H1 (cell line): Measurements from ENCODE around the gene CENPC. TPM values are rescaled to one million over a fixed set of nuclear protein-coding genes. Genes with fewer than 3 reads are reported as not detected.

ENCODE experiments used
- CTCF ChIA-PET: fragments of 300-600 bp; sonication (Branson Sonifier 250); formaldehyde crosslinking; loops from one replicate; lab custom pipeline; 2021; ENCODE audit not compliant: partially characterized antibody; lab: Charles Lee
- POLR2A ChIA-PET: fragments of 300-600 bp; sonication (Branson Sonifier 250); formaldehyde crosslinking; loops from one replicate; lab custom pipeline; 2021; ENCODE audit warnings: inconsistent platforms; ENCODE audit not compliant: partially characterized antibody; lab: Charles Lee
- DNase-seq, 2 experiments: peaks; one replicate each; pipeline versions ENCODE4 v3.0.0 to v3.0.0-alpha.2; 2010 to 2022; ENCODE audit warnings: low spot score in 2 of 2, low read depth in 1 of 2, mixed read lengths in 1 of 2
- FAIRE-seq: peaks from 2 replicates; lab custom pipeline; 2011; peaks lifted over from hg19 to GRCh38; lab: Jason Lieb, UNC
- H2AFZ ChIP-seq: 2 replicates; pipeline ENCODE4 v1.8.1; 2012; ENCODE audit warnings: low read length, inconsistent platforms
- H2AK5ac ChIP-seq: 2 replicates; pipeline ENCODE4 v1.6.1; 2013; ENCODE audit warnings: low read depth, low read length
- H2BK120ac ChIP-seq: replicated peaks from 2 replicates; pipeline ENCODE3; 2013; ENCODE audit warnings: low read depth, low read length, inconsistent platforms
- H2BK12ac ChIP-seq: 2 replicates; pipeline ENCODE4 v1.6.1; 2013; ENCODE audit warnings: low read depth, low read length
- H2BK15ac ChIP-seq: 2 replicates; pipeline ENCODE4 v1.6.1; 2013; ENCODE audit warnings: low read length
- H2BK20ac ChIP-seq: 2 replicates; pipeline ENCODE4 v1.6.1; 2013; ENCODE audit warnings: low read length
- H2BK5ac ChIP-seq: 2 replicates; pipeline ENCODE4 v1.6.1; 2013; ENCODE audit warnings: low read depth, low read length
- H3K14ac ChIP-seq: 2 replicates; pipeline ENCODE4 v1.6.1; 2013; ENCODE audit warnings: inconsistent platforms; ENCODE audit not compliant: insufficient read length
- H3K18ac ChIP-seq: 2 replicates; pipeline ENCODE4 v1.6.1; 2013; ENCODE audit warnings: low read length; ENCODE audit errors: extremely low read depth
- H3K23ac ChIP-seq: 2 replicates; pipeline ENCODE4 v1.6.1; 2013; ENCODE audit warnings: inconsistent platforms; ENCODE audit not compliant: insufficient read length
- H3K23me2 ChIP-seq: 2 replicates; pipeline ENCODE4 v1.6.1; 2013; ENCODE audit warnings: low read depth, low read length
- H3K27ac ChIP-seq: 2 replicates; pipeline ENCODE4 v1.6.1; 2011; ENCODE audit warnings: low read depth, low read length, inconsistent platforms
- H3K27me3 ChIP-seq, 4 experiments: replicated peaks in 1 of 4; 1 replicate in 1 of 4; 2 replicates in 3 of 4; pipeline versions ENCODE4 v1.6.1 to v1.8.1; 2011 to 2013; ENCODE audit warnings: low read length in 3 of 4, mild to moderate bottlenecking in 3 of 4, inconsistent platforms in 2 of 4, mixed read lengths in 2 of 4, moderate library complexity in 1 of 4; ENCODE audit not compliant: control insufficient read depth in 3 of 4, insufficient read depth in 3 of 4; ENCODE audit errors: extremely low read depth in 1 of 4
- H3K36me3 ChIP-seq, 4 experiments: 2 replicates each; pipeline versions ENCODE4 v1.6.1 to v1.8.1; 2011 to 2013; ENCODE audit warnings: mild to moderate bottlenecking in 4 of 4, low read length in 3 of 4, moderate library complexity in 2 of 4, control low read depth in 1 of 4, inconsistent platforms in 1 of 4; ENCODE audit not compliant: insufficient read depth in 4 of 4, control insufficient read depth in 2 of 4
- H3K4ac ChIP-seq: replicated peaks from 2 replicates; pipeline ENCODE3; 2013; ENCODE audit warnings: low read length, low read depth, mixed read lengths, inconsistent platforms; ENCODE audit not compliant: insufficient read length
- H3K4me1 ChIP-seq, 4 experiments: replicated peaks in 1 of 4; 1 replicate in 1 of 4; 2 replicates in 3 of 4; pipeline versions ENCODE4 v1.6.1 to v1.8.1; 2011 to 2013; ENCODE audit warnings: low read length in 3 of 4, inconsistent platforms in 2 of 4, mixed read lengths in 1 of 4; ENCODE audit not compliant: insufficient read depth in 4 of 4, control insufficient read depth in 3 of 4
- H3K4me2 ChIP-seq, 2 experiments: 2 replicates each; pipeline versions ENCODE4 v1.6.1 to v1.8.1; 2011 to 2013; ENCODE audit warnings: low read depth in 2 of 2, low read length in 2 of 2, control low read depth in 1 of 2, inconsistent platforms in 1 of 2, mild to moderate bottlenecking in 1 of 2; ENCODE audit not compliant: insufficient read depth in 1 of 2
- H3K4me3 ChIP-seq, 4 experiments: fragments of 200-600, 300-600 bp in 1 of 4; sonication (generic), shearing (Covaris generic), sonication (Bioruptor Twin) in 1 of 4; 2 replicates each; pipeline versions ENCODE4 v1.5.1 to v1.8.1; 2011 to 2016; ENCODE audit warnings: low read length in 4 of 4, low read depth in 3 of 4, control low read depth in 2 of 4, inconsistent platforms in 2 of 4, mild to moderate bottlenecking in 2 of 4, mixed read lengths in 1 of 4, moderate library complexity in 1 of 4; ENCODE audit not compliant: insufficient read depth in 2 of 4; ENCODE audit errors: extremely low read depth in 1 of 4
- H3K56ac ChIP-seq: replicated peaks from 2 replicates; pipeline ENCODE3; 2013; ENCODE audit warnings: low read depth, mild to moderate bottlenecking, mixed read lengths, low read length, inconsistent platforms; ENCODE audit not compliant: insufficient read length
- H3K79me1 ChIP-seq: 2 replicates; pipeline ENCODE4 v1.6.1; 2013; ENCODE audit warnings: low read depth, low read length, control low read depth
- H3K79me2 ChIP-seq, 2 experiments: 2 replicates each; pipeline versions ENCODE4 v1.6.1 to v1.8.1; 2012 to 2013; ENCODE audit warnings: low read length in 2 of 2, mild to moderate bottlenecking in 2 of 2, inconsistent platforms in 1 of 2; ENCODE audit not compliant: insufficient read depth in 2 of 2, control insufficient read depth in 1 of 2
- H3K9ac ChIP-seq, 4 experiments: replicated peaks in 1 of 4; 1 replicate in 1 of 4; 2 replicates in 3 of 4; pipeline versions ENCODE4 v1.6.1 to v1.8.1; 2011 to 2013; ENCODE audit warnings: low read depth in 3 of 4, low read length in 3 of 4, control low read depth in 2 of 4, mild to moderate bottlenecking in 2 of 4, moderate library complexity in 2 of 4, inconsistent platforms in 1 of 4; ENCODE audit errors: extremely low read depth in 1 of 4
- H3K9me3 ChIP-seq, 2 experiments: 2 replicates each; pipeline versions ENCODE4 v1.6.1 to v1.8.1; 2012 to 2013; ENCODE audit warnings: mild to moderate bottlenecking in 2 of 2, moderate library complexity in 2 of 2, control low read depth in 1 of 2, inconsistent platforms in 1 of 2, low read depth in 1 of 2, low read length in 1 of 2, mixed read lengths in 1 of 2; ENCODE audit not compliant: insufficient read depth in 2 of 2
- H4K20me1 ChIP-seq, 2 experiments: replicated peaks in 1 of 2; 2 replicates each; pipeline versions ENCODE3 to v1.8.1; 2011 to 2013; ENCODE audit warnings: inconsistent platforms in 2 of 2, low read length in 2 of 2, mild to moderate bottlenecking in 1 of 2; ENCODE audit not compliant: insufficient read depth in 2 of 2, control insufficient read depth in 1 of 2
- H4K5ac ChIP-seq: 2 replicates; pipeline ENCODE4 v1.6.1; 2013; ENCODE audit warnings: low read length, low read depth, mixed read lengths, inconsistent platforms; ENCODE audit not compliant: insufficient read length
- H4K8ac ChIP-seq: 2 replicates; pipeline ENCODE4 v1.8.0; 2013; ENCODE audit warnings: mild to moderate bottlenecking, moderate library complexity, low read length, inconsistent platforms; ENCODE audit not compliant: insufficient read depth; ENCODE audit errors: extremely low read depth
- H4K91ac ChIP-seq: replicated peaks from 2 replicates; pipeline ENCODE3; 2013; ENCODE audit warnings: low read length, mixed read lengths, inconsistent platforms; ENCODE audit not compliant: insufficient read length
- POLR2AphosphoS5 ChIP-seq: IDR thresholded peaks from 2 replicates; pipeline ENCODE4 v1.6.1; 2011; ENCODE audit warnings: low read depth, low read length
- polyA plus RNA-seq, 7 experiments: library from polyadenylated mRNA; depleted of rRNA in 3 of 7; stranded (reverse) in 5 of 7; unstranded in 2 of 7; fragments of >200 nt in 5 of 7; fragments of 200-250 nt in 2 of 7; gene quantifications; 1 replicate in 5 of 7; 2 replicates in 1 of 7; 4 replicates in 1 of 7; pipeline versions ENCODE4 v1.2.1 to v1.2.3, GENCODE V29; 2011 to 2013; ENCODE audit warnings: missing spikeins in 2 of 7, mixed read lengths in 2 of 7
- total RNA-seq: library from RNA; stranded (reverse); fragmentation: NEBNext Ultra II Directional; extraction: Animal tissue kit (Norgen Biotek cat#: 25700); gene quantifications from 2 replicates; pipeline ENCODE4 v1.2.1, GENCODE V29; 2021
- TF ChIP-seq, protein P1 (sequence below): IDR thresholded peaks from 2 replicates; pipeline ENCODE4 v1.6.1; 2012; ENCODE audit warnings: low read length, inconsistent platforms

The CENPC gene
- total and polyA plus RNA-seq, 2 of the 8 experiments (the other 6 are each of a cell fraction or from before 2014, with no cell fraction given), result 2.8 to 15.7 TPM

DNA sequence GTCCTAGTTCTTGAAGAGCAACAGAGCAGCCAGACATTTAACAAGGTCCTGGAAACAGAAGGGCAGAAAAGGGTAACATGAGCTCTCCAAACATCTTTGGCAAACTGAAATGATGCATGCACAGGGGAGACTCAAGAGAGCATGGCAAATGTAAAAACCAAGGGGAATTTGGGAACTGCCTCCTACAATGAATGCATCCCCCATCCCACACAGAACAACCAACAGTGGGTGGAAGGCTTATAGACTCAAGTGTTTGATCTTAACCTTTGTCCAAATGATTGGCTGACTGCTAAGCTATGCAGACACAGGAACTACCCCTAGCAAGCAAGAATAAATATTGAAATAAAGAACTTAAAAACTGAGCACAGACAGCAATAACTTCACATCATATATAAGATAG is 74.4 kb downstream of the CENPC start:
- Histone ChIP-seq H3K27ac (no peak overlapping the region), H2AK5ac (no peak overlapping the region), H2BK5ac (no peak overlapping the region), H3K23ac (no peak overlapping the region), H3K4ac (no peak overlapping the region), H3K4me2 (no peak overlapping the region), H3K4me1 (no peaks in the 10 kb centered on the region), H4K20me1 (peaks cover 0 to 2% of the 10 kb centered on the region in 2 experiments), H4K91ac (no peak overlapping the region), H3K18ac (no peak overlapping the region), H3K9ac (no peak overlapping the region), H2BK20ac (no peak overlapping the region), H4K8ac (no peak overlapping the region), H3K56ac (no peak overlapping the region), H3K27me3 (no peaks in the 10 kb centered on the region), H2BK120ac (no peak overlapping the region), H3K36me3 (peaks cover 0 to 7% (median 1%) of the 10 kb centered on the region in 4 experiments; a peak in 3 of 8 replicates), H3K14ac (no peak overlapping the region), H3K4me3 (no peak overlapping the region), H2BK12ac (no peak overlapping the region), H4K5ac (no peak overlapping the region), H3K9me3 (no peaks in the 10 kb centered on the region), H2BK15ac (no peak overlapping the region), H2AFZ (no peak overlapping the region), H3K23me2 (no peaks in the 10 kb centered on the region), H3K79me1 (no peaks in the 10 kb centered on the region), H3K79me2 (no peaks in the 10 kb centered on the region)
- TF ChIP-seq, protein P1, sequence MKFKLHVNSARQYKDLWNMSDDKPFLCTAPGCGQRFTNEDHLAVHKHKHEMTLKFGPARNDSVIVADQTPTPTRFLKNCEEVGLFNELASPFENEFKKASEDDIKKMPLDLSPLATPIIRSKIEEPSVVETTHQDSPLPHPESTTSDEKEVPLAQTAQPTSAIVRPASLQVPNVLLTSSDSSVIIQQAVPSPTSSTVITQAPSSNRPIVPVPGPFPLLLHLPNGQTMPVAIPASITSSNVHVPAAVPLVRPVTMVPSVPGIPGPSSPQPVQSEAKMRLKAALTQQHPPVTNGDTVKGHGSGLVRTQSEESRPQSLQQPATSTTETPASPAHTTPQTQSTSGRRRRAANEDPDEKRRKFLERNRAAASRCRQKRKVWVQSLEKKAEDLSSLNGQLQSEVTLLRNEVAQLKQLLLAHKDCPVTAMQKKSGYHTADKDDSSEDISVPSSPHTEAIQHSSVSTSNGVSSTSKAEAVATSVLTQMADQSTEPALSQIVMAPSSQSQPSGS, result no peak
- no peak for TF ChIP-seq POLR2AphosphoS5
- CTCF ChIA-PET, result no interaction called here
- POLR2A ChIA-PET, result interaction anchor here (0.6 kb wide), 1 partner anchor 14 kb away, joined by 3 read pairs; no protein-coding TSS in a partner anchor
- FAIRE-seq (no peak), DNase-seq (no peak)
